Activated T-helper 2 cell treated with anti-CD3 and anti-CD28 coated beads, Interferon-gamma antibody, Interleukin-2, Interleukin-4, amounts not matched to agents 10 μg/mL and 5 μg/mL and 100 μg/mL, durations not matched to agents 14 hours and 24 hours and 36 hours (primary cell): ENCODE results near the gene TRIM31. TPM values are rescaled to one million over a fixed set of nuclear protein-coding genes. Genes with fewer than 3 reads are reported as not detected.
A peak's percentile ranks its signal among the peaks of the same experiment; 100 is the strongest.

Experiments used
- DNase-seq: peaks from one replicate; pipeline ENCODE4 v3.0.0; 2021; ENCODE audit warnings: low spot score
- H3K27ac Mint-ChIP-seq: one replicate; pipeline ENCODE4 v1.8.0; 2021; ENCODE audit warnings: mixed read lengths
- H3K27me3 Mint-ChIP-seq: one replicate; pipeline ENCODE4 v1.8.0; 2021; ENCODE audit warnings: low read depth, mixed read lengths
- H3K36me3 Mint-ChIP-seq: one replicate; pipeline ENCODE4 v1.8.0; 2021; ENCODE audit warnings: low read depth, mixed read lengths
- H3K4me1 Mint-ChIP-seq: one replicate; pipeline ENCODE4 v1.8.0; 2021; ENCODE audit warnings: low read depth, mixed read lengths
- H3K4me3 Mint-ChIP-seq: one replicate; pipeline ENCODE4 v1.8.0; 2021; ENCODE audit warnings: low read depth, mild to moderate bottlenecking, moderate library complexity, mixed read lengths
- H3K9me3 Mint-ChIP-seq: one replicate; pipeline ENCODE4 v1.8.0; 2021; ENCODE audit warnings: mixed read lengths
- intact Hi-C: fragments of 100-400 bp; cut with micrococcal nuclease; formaldehyde crosslinking; loops from one replicate; pipeline ENCODE4 v1.15.1; 2023
- total RNA-seq: library from RNA; stranded (reverse); gene quantifications from 2 replicates; pipeline ENCODE4 v1.2.3, GENCODE V29; 2022

TRIM31 gene
- total RNA-seq, 1 donor from 2014 or later: not detected

DNA sequence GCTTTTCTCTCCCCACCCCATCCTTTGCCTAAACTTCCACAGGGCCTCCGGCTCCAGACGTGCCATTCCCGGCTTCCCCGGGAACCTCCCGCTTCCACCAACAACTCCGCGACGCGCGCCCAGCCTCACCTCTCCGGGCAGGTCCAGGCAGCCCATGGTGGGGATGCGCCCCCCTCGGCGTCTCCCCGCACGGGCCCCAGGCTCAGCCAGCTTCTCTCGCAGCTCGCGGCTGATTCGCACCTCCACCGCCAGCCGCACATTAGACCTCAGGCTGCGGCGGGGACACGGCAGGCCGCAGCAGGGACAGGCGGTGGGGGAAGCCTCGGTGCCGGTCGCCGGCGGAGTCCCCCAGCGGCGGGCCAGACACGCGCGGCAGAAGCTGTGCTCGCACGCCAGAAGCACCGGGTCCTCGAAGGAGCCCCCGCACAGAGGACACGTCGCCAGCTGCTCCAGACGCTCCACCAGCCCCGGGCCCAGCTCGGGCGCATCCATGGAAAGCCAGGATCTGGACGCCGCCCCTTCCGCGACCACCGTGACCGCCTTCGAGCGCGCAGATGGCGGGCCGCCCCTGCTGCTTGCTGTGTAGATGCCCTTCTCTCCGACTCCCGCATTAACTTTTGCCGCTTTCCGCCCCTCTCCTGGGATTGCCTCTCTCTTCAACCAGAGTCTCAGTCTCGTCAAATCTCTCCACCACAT is 37.6 kb downstream of the TRIM31 start, which contains the start of gene RNF39:
Gene RNF39, minus strand, starts transcription at position 676 of the 696 bp plus-strand sequence. Its CDS starts 184 bp downstream, at position 492.
- Mint-ChIP-seq H3K4me3 (peak within 1 kb of the TSS; percentile 30), H3K4me1 (peaks cover 30% of the 10 kb centered on the region), H3K27me3 (peaks cover 78% of the 10 kb centered on the region)

DNA sequence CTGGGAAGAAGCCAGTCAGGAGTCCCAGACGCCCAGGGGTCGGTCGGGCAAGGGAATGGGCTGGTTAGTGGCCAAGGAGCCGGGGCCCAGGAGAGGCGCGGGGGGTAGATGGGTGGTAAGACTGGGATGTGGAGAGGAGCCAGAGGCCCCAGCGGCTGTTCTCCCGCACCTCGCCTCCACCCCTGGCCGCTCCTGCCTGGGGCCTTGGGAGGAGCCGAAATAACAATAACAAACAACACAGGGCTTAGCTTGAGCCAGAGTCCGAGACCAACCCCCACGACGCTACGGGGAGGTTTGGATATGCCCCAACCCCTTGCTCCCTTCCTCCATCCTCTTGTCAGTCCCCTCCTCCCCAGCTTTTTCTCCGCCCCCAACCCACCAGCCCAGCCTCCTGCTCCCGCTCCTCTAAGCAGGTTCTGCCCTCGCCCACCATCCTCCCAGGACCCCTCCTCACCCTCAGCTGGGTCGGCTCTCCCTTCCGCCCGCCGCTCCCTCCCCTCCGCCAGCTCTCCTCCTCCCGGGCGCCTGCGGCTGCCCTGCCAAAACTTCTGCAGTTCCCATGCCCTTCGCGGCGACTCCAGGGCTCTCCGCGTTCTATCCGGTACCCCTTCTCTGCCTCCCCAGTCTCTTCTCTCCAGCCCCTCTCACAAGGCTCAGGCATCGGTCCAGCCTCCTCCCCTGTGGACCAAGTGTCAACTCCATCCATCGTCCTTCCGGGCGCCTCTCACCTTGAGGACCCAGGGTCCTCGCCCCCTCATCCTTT is 38.4 kb downstream of the TRIM31 start:
- H3K4me3 Mint-ChIP-seq: no peak overlapping the region
- peaks cover 74% of the 10 kb centered on the region for H3K27me3 Mint-ChIP-seq
- no peaks in the 10 kb centered on the region for H3K9me3 Mint-ChIP-seq
- no peak for DNase-seq
- intact Hi-C loops: no loop called here
- H3K36me3 Mint-ChIP-seq: peaks cover 19% of the 10 kb centered on the region
- no peak overlapping the region for H3K27ac Mint-ChIP-seq
- peaks cover 30% of the 10 kb centered on the region for H3K4me1 Mint-ChIP-seq

More for the DNA sequence above, 37.6 kb downstream of the TRIM31 start, which contains the start of gene RNF39:
- Mint-ChIP-seq H3K9me3 (no peaks in the 10 kb centered on the region), H3K36me3 (peaks cover 12% of the 10 kb centered on the region), H3K27ac (no peak within 1 kb of the TSS)
- DNase-seq: no peak
- intact Hi-C loops: no loop called here

DNA sequence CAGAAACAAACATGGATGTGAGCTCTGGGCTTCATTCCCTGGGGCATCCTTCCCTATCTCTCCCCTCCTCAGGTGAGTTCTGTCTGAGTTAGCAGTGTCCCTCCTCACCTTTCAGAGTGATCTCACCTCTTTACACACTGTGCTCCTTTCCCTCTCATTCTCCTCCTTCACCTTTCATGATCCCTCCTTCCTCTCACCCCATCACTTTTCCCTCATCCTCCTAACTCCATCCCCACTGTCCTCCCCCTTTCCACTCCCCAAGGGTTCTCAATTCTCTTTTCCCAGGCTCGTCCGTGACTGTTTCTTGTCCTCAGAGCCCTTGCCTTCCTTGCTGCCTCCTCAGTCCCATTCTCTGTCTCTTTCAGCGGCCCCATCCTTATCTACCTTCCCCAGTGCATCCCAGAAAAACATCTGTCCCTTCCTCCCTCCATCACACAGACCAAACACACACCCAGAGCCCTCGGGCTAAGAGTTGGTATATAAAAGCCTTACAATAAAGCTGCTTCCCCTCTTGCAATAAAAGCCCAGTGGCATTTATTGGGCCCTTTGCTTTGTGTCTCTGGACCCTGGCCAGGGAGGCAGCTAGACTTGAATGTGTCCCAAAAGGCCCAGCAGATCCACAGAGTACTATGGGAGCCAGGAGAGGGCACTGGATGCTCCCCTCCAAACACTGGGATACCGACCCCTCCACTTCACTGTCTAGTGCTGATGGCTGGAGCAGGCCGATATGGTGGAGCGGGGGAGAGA is 39.2 kb downstream of the TRIM31 start:
- Mint-ChIP-seq H3K4me1 (peaks cover 30% of the 10 kb centered on the region), H3K27ac (no peak overlapping the region), H3K4me3 (no peak overlapping the region), H3K36me3 (peaks cover 28% of the 10 kb centered on the region), H3K27me3 (peaks cover 66% of the 10 kb centered on the region), H3K9me3 (no peaks in the 10 kb centered on the region)
- DNase-seq: no peak
- intact Hi-C loops: no loop called here

DNA sequence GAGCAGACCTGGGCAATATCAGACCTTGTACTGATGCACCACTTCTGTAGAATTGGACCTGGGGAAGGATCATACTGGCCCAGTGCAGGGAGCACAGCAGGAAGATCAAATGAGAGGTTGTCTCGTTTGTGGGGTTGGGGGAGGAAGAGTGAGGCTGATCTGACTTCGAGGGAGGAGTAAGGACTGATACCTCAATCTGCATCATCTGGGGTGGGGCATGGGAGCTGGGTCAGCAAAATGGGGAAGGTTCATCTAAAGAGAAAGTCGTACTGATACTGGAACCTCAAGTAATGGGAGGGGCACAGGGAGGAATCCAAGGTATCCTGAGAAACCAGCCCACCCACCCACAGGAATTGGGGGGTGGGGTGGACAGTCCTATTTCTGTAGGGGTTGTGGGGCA is 41.0 kb downstream of the TRIM31 start:
- DNase-seq: no peak
- H3K4me3 Mint-ChIP-seq: no peak overlapping the region
- H3K27ac Mint-ChIP-seq: no peak overlapping the region
- H3K4me1 Mint-ChIP-seq: peaks cover 31% of the 10 kb centered on the region
- intact Hi-C loops: no loop called here
- H3K27me3 Mint-ChIP-seq: peaks cover 56% of the 10 kb centered on the region
- H3K36me3 Mint-ChIP-seq: peaks cover 42% of the 10 kb centered on the region
- H3K9me3 Mint-ChIP-seq: no peaks in the 10 kb centered on the region

DNA sequence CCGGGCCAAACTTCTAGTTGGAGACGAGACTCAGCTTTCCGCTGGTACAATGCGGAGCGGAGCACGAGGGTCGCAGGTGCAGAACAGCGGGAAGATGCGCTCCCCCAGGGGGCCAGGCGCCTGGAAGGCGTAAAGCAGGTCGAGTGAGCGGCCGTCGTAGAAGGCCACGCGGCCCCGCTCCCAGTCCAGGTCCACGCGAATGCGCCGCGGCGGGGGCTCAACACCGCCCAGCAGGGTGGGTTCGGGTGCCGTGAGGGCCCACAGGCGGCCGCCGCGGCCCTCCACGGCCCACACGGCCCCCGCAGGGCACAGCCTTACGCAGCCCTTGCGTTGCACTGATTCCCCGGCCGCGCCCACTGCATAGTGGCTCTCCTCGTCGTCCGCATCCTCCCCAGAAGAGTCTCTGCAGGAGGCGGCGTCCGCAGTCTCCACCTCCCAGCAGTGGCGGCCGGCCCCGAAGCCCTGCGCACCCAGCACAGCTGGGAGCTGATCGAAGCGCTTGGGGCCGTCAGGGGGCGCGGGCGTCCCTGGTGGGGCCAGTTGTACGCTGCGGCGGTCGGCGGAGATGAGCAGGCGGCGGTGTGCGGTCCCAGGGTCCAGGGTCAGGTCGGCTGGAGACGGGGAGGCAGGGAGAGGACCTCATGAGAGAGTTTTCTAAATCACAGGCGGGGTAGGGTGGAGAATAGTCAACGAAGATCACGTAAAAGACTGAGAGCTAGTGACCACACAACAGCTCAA is 41.6 kb downstream of the TRIM31 start:
- peaks cover 50% of the 10 kb centered on the region for H3K27me3 Mint-ChIP-seq

DNA sequence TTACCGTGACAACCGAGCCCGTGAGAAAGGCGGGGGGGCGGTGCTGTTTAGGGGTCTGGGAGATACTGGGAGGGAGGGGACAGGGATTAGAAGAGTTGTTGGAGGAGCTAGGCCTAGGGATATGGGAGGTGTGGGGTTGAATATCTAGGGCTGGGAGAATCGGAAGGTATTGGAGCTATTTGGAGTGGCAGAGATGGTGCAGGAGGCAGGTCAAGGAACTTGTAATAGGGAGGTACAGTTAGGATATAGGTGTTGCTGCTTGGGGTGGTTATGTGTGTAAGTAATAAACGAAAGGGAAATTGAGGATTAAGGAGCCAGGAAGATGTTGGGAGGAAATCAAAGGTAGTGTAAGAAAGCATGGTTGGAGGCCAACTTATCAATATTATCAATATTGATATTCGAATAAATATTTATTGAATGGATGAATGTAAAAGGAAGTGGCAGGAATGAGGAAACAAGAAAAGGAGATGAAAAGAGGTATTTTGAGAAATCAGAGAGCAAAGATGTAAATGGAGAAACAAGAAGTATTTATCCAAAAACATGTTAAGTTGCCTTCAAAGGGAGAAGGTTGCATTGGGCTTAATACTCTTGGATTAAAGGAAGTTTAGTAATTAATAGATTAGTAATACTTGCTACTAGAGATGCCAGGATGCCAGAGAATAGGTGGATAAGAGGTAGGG is 45.3 kb downstream of the TRIM31 start:
- H3K27ac Mint-ChIP-seq: peak overlapping the region; percentile 96
- H3K27me3 Mint-ChIP-seq: peaks cover 18% of the 10 kb centered on the region
- no peak for DNase-seq
- intact Hi-C loops: loop anchor here (2.0 to 5.0 kb wide), 3 partner anchors 35 to 260 kb away; partner anchors contain the start of genes TRIM26 and TRIM39
- H3K4me3 Mint-ChIP-seq: peak overlapping the region; percentile 93
- peaks cover 40% of the 10 kb centered on the region for H3K4me1 Mint-ChIP-seq
- peaks cover 61% of the 10 kb centered on the region for H3K36me3 Mint-ChIP-seq
- H3K9me3 Mint-ChIP-seq: no peaks in the 10 kb centered on the region

More for the DNA sequence above, 41.6 kb downstream of the TRIM31 start:
- no peak overlapping the region for H3K27ac Mint-ChIP-seq
- no peak overlapping the region for H3K4me3 Mint-ChIP-seq
- no peaks in the 10 kb centered on the region for H3K9me3 Mint-ChIP-seq
- H3K36me3 Mint-ChIP-seq: peaks cover 42% of the 10 kb centered on the region
- H3K4me1 Mint-ChIP-seq: peaks cover 27% of the 10 kb centered on the region
- no peak for DNase-seq
- intact Hi-C loops: no loop called here

DNA sequence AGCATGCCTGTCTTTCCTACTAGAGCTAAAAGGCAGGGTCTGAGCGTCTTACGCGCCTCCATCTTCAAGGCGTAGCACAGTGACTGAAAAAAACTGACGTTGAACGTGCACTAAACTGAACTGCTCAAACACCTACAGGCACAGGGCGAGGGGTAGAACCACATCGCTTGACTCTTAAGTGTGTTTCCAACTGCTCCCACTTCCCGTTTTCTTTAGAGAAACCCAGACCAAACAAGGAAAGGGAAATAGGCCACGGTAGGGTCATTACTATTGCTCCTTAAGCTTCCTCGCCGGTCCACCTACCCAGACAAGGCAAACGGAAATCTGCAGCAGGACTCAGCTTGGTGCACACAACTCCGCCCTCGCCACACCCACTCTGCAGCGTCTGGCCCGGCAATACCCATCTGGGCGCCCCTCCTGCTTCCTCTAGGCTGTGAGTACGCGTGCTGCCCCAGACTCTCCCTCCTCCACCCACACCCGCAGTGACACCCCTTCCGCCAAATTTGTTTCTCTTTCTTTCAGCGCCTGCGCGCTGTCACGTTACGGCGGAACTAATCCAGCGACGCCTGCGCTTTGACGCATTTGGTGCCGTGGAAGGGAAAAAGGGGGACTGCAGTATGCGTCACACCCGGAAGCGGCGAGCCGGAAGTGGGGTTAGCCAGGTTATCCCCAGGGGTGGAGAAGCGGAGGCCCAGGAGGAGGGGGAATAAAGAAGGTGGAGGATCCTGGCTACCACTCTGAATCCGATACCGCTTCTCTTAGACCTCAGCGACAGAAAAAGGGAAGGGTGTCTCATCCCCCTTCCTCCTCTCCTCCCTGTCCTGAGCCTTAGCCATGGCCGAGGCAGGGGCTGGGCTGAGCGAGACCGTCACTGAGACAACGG is 46.1 kb downstream of the TRIM31 start, which contains the start of gene PPP1R11:
Gene PPP1R11, plus strand, starts transcription at position 622 of the 883 bp plus-strand sequence. Its CDS starts 213 bp downstream, at position 835.
- peaks cover 64% of the 10 kb centered on the region for H3K36me3 Mint-ChIP-seq

DNA sequence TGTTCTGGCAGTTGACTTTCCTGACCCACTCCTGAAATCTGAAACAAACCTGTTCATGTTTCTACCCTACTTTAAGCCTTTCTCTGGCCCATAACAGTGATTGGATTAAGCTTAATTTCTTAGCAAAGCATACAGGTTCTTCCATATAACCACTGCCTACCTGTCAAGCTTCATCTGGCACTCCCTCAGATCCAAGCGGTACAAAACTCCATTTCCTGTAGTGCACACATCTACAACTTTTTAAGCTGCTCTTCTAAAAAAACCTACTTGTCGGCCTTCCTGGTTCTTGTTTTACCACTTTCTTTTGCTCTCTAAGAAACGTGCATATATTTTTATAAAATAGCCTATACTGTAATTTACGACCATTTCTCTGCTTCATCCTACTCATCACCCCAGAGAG is 46.8 kb downstream of the TRIM31 start:
- peaks cover 68% of the 10 kb centered on the region for H3K36me3 Mint-ChIP-seq
- intact Hi-C loops: loop anchor here (2.0 to 5.0 kb wide), 3 partner anchors 36 to 261 kb away; partner anchors contain the start of genes TRIM26 and TRIM39
- peaks cover 5% of the 10 kb centered on the region for H3K27me3 Mint-ChIP-seq
- H3K4me1 Mint-ChIP-seq: peaks cover 40% of the 10 kb centered on the region
- peak overlapping the region; percentile 93 for H3K4me3 Mint-ChIP-seq
- DNase-seq: no peak
- no peaks in the 10 kb centered on the region for H3K9me3 Mint-ChIP-seq
- H3K27ac Mint-ChIP-seq: peak overlapping the region; percentile 96

More for the DNA sequence above, 46.1 kb downstream of the TRIM31 start, which contains the start of gene PPP1R11:
- peak within 1 kb of the TSS; percentile 93 for H3K4me3 Mint-ChIP-seq
- peak; percentile 99 for DNase-seq
- H3K27ac Mint-ChIP-seq: peak within 1 kb of the TSS; percentile 96
- H3K4me1 Mint-ChIP-seq: peaks cover 42% of the 10 kb centered on the region
- no peaks in the 10 kb centered on the region for H3K9me3 Mint-ChIP-seq
- intact Hi-C loops: loop anchor here (2.0 to 5.0 kb wide), 3 partner anchors 35 to 260 kb away; partner anchors contain the start of genes TRIM26 and TRIM39
- peaks cover 10% of the 10 kb centered on the region for H3K27me3 Mint-ChIP-seq

DNA sequence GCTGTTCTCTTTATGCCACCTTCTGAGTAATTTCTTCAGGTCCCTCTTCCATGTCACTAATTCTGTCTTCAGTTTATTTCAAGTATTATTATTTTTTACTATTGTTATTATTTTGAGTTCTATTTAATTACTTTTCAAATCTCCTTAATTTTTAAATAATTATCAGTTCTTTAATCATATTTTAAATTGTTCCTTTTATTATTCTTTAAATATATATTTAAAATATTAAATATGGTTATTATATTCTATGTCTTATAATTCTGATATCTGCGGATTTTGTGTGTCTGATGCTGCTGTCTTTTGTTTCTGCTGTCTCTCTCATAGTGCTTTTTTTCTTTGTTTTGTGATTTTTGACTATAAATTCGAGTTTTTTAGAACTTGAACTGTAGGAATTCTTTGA is 49.6 kb downstream of the TRIM31 start:
- intact Hi-C loops: loop anchor here (5.0 kb wide), 1 partner anchor 96 kb away; no protein-coding TSS in a partner anchor
- Mint-ChIP-seq H3K4me3 (peak overlapping the region; percentile 46), H3K27me3 (no peaks in the 10 kb centered on the region), H3K27ac (no peak overlapping the region), H3K36me3 (peaks cover 43% of the 10 kb centered on the region), H3K4me1 (peaks cover 50% of the 10 kb centered on the region), H3K9me3 (no peaks in the 10 kb centered on the region)
- no peak for DNase-seq

DNA sequence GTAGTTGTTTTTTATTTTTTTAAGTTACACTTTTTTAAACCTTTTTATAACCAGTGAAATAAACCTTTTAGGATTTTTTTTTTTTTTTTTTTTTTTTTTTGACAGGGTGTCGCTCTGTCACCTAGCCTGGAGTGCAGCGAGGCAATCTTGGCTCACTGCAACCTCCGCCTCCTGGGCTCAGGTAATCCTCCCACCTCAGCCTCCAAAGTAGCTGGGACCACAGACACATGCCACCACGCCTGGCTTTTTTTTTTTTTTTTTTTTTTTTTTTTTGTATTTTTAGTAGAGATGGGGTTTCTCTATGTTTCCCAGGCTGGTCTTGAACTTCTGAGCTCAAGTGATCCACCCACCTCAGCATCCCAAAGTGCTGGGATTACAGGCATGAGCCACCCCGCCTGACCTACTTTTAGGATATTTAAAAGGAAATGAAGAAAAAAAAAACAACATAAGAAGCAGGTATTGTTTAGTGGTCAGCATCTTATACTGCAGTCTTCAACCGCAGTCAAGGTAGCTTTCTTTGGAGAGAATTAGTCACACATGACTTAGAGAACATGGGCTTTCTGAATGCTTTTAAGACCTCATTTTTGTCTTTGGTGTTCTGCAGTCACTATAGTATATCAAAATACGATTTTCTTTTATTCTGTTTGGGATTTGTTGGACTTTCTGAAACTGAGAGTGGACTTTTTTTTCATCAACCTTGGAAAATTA is 50.3 kb downstream of the TRIM31 start:
- intact Hi-C loops: loop anchor here (5.0 kb wide), 1 partner anchor 95 kb away; no protein-coding TSS in a partner anchor
- Mint-ChIP-seq H3K4me1 (peaks cover 43% of the 10 kb centered on the region), H3K4me3 (peak overlapping the region; percentile 99), H3K9me3 (no peaks in the 10 kb centered on the region), H3K36me3 (peaks cover 36% of the 10 kb centered on the region), H3K27me3 (no peaks in the 10 kb centered on the region), H3K27ac (peak overlapping the region; percentile 24)
- no peak for DNase-seq
